ENCODE data around the gene POMT2.

DNA sequence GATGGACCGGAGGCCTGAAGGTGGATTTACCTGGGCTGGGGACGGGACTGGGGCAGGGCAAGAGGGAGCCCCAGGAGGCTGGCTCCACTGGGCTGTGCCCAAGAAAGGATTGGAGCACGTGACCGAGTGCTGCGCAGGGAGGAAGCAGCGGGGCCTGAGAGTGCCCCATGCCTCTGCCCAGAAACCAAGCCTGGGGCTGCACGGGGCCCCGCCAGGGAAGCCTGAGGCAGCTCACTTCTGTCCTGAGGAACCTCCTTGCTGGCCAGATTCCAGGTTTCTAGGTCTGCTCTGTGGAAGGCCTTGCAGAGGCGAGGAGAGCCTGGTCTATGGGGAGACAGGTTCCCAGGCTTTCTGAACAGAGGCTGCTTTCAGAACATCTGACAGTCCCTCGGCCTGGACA lies 60.1 kb downstream of the POMT2 start:
- TF ChIP-seq, protein P1, sequence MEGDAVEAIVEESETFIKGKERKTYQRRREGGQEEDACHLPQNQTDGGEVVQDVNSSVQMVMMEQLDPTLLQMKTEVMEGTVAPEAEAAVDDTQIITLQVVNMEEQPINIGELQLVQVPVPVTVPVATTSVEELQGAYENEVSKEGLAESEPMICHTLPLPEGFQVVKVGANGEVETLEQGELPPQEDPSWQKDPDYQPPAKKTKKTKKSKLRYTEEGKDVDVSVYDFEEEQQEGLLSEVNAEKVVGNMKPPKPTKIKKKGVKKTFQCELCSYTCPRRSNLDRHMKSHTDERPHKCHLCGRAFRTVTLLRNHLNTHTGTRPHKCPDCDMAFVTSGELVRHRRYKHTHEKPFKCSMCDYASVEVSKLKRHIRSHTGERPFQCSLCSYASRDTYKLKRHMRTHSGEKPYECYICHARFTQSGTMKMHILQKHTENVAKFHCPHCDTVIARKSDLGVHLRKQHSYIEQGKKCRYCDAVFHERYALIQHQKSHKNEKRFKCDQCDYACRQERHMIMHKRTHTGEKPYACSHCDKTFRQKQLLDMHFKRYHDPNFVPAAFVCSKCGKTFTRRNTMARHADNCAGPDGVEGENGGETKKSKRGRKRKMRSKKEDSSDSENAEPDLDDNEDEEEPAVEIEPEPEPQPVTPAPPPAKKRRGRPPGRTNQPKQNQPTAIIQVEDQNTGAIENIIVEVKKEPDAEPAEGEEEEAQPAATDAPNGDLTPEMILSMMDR (conservative IDR thresholded peaks at IDR 0.05 in 1 of 2, IDR thresholded peaks at IDR 0.05 in 1 of 2; ENCODE audit: low read depth in 1 of 2, low read length in 2 of 2), result no peak
- no peak for TF ChIP-seq EZH2 (IDR thresholded peaks at IDR 0.05; ENCODE audit: low read length, missing control alignments)
